Endothelial cell of umbilical vein (primary cell): ENCODE data around the gene DNAJC24.

Source experiments
- CTCF ChIP-seq, 2 donors: IDR thresholded peaks; 1 replicate in 1 of 2; 2 replicates in 1 of 2; pipeline ENCODE4 v1.5.1; 2011; ENCODE audit warnings: low read length in 2 of 2, mild to moderate bottlenecking in 2 of 2, moderate library complexity in 2 of 2, control low read depth in 1 of 2, inconsistent platforms in 1 of 2, low read depth in 1 of 2; ENCODE audit not compliant: insufficient read depth in 1 of 2; ENCODE audit errors: extremely low read depth in 1 of 2
- MYC ChIP-seq: IDR thresholded peaks from one replicate; pipeline ENCODE4 v1.6.1; 2011; ENCODE audit warnings: mild to moderate bottlenecking, low read depth, low read length

- TF ChIP-seq CTCF (IDR thresholded peaks at IDR 0.05; ENCODE audit: extremely low read depth in 1 of 2, insufficient read depth in 1 of 2, low read depth in 1 of 2, low read length in 2 of 2) = no peak
- no peak for TF ChIP-seq MYC
These were observed 85.5 kb downstream of the DNAJC24 start for GRCh38 chr11:31455177-31455576.
